ENCODE measurements around the gene TRIM31. TPM values are rescaled to one million over a fixed set of nuclear protein-coding genes. Genes with fewer than 3 reads are reported as not detected.

Gene TRIM31
- total and polyA plus RNA-seq, 2 of the 4 experiments (the other 2 are of a cell fraction) = not detected

GRCh38 chr6:30055513-30055912 is 57.4 kb downstream of the TRIM31 start:
- no peak overlapping the region for H3K9ac ChIP-seq (ENCODE audit: low read depth, low read length)
- H3K9me3 ChIP-seq (ENCODE audit: control insufficient read depth, insufficient read depth, low read length) = no peaks in the 10 kb centered on the region
- H3K18ac ChIP-seq (ENCODE audit: low read depth, low read length) = no peak overlapping the region
- H3K27me3 ChIP-seq (ENCODE audit: control insufficient read depth, insufficient read depth, low read length) = no peaks in the 10 kb centered on the region
- H3K4me3 ChIP-seq (ENCODE audit: insufficient read depth, low read depth, low read length) = no peak overlapping the region
- no peak overlapping the region for H3K56ac ChIP-seq (ENCODE audit: extremely low read depth, insufficient read depth, low read length)
- H3K36me3 ChIP-seq (ENCODE audit: control insufficient read depth, insufficient read depth, low read length) = peaks cover 2% of the 10 kb centered on the region; the same call in 1 of the 2 replicates
- no peak for ATAC-seq (ENCODE audit: low read depth)
- ChIA-PET POLR2A (ENCODE audit: unreplicated experiment) (no interaction called here), CTCF (no interaction called here)
- H4K5ac ChIP-seq (ENCODE audit: low read depth, low read length) = no peak overlapping the region
- dilution Hi-C loops (cut with HindIII; ENCODE audit: low sequenced_read_pairs, unreplicated experiment) = no loop called here
- no peaks in the 10 kb centered on the region; the same call in 1 of the 2 replicates for H3K4me1 ChIP-seq (ENCODE audit: control insufficient read depth, insufficient read depth, low read length)
- H3K79me1 ChIP-seq (ENCODE audit: low read depth in 1 of 2, low read length in 2 of 2) = peaks cover 8 to 9% of the 10 kb centered on the region in 2 experiments
- intact Hi-C loops (cut with micrococcal nuclease) = no loop called here
- H4K8ac ChIP-seq (ENCODE audit: low read depth in 2 of 2, low read length in 2 of 2) = no peak overlapping the region
- H2BK15ac ChIP-seq (ENCODE audit: low read depth, low read length) = no peak overlapping the region
- no peak overlapping the region for H2AK5ac ChIP-seq (ENCODE audit: low read depth, low read length)
- H3K27ac ChIP-seq (ENCODE audit: insufficient read depth, low read length) = no peak overlapping the region
- no peak overlapping the region for H2AK9ac ChIP-seq (replicated peaks; ENCODE audit: low read depth, low read length, poor library complexity)
- TF ChIP-seq SMC3 (IDR thresholded peaks at IDR 0.05; ENCODE audit: low read depth, low read length) = no peak
- TF ChIP-seq CTCF (conservative IDR thresholded peaks at IDR 0.05; ENCODE audit: low read depth, low read length) = no peak
- TF ChIP-seq BHLHE40 (IDR thresholded peaks at IDR 0.05; ENCODE audit: low read depth, low read length) = no peak
- no peak for TF ChIP-seq NFE2L2 (IDR thresholded peaks at IDR 0.05; ENCODE audit: low read depth, low read length)
- no peak for TF ChIP-seq RCOR1 (IDR thresholded peaks at IDR 0.05; ENCODE audit: insufficient replicate concordance, low read length)
- TF ChIP-seq CHD1 (IDR thresholded peaks at IDR 0.05; ENCODE audit: low read depth, low read length) = no peak
- no peak for TF ChIP-seq MAFK (IDR thresholded peaks at IDR 0.05; ENCODE audit: low read depth, low read length)
- TF ChIP-seq POLR2A (IDR thresholded peaks at IDR 0.05; ENCODE audit: low read depth, low read length) = no peak
- no peak for TF ChIP-seq CEBPB (IDR thresholded peaks at IDR 0.05; ENCODE audit: low read depth, low read length)
- TF ChIP-seq ELK1 (IDR thresholded peaks at IDR 0.05; ENCODE audit: borderline replicate concordance, low read depth, low read length) = no peak
- no peak overlapping the region for H3K23ac ChIP-seq (ENCODE audit: low read depth, low read length)
- DNase-seq = no peak
- H3K9me1 ChIP-seq (ENCODE audit: insufficient read depth, low read length) = no peaks in the 10 kb centered on the region
- WGBS, 2 experiments (ENCODE audit: extremely low coverage in 2 of 2, insufficient read length in 1 of 2) = no CpG with 5 or more reads among the region's 1 CpG
- H3K4me2 ChIP-seq (ENCODE audit: low read depth, low read length) = no peak overlapping the region
- H4K91ac ChIP-seq (ENCODE audit: insufficient read depth, low read depth, low read length) = no peak overlapping the region
- in situ Hi-C loops (cut with MboI; ENCODE audit: low sequenced_read_pairs) = no loop called here
- no TSS peak for BruUV-seq (replicated peaks)
- no peak overlapping the region for H2BK120ac ChIP-seq (ENCODE audit: low read depth, low read length)
- no peak overlapping the region for H2AFZ ChIP-seq (replicated peaks; ENCODE audit: low read length, poor library complexity)
- H2BK20ac ChIP-seq (ENCODE audit: low read depth, low read length) = no peak overlapping the region
- H4K20me1 ChIP-seq (ENCODE audit: insufficient read depth, low read length) = no peaks in the 10 kb centered on the region
- H3K4ac ChIP-seq (ENCODE audit: low read depth, low read length) = no peak overlapping the region
- no peak overlapping the region for H2BK5ac ChIP-seq (ENCODE audit: low read depth, low read length, poor library complexity, severe bottlenecking)
- no peak overlapping the region for H3K14ac ChIP-seq (replicated peaks; ENCODE audit: low read depth, low read length)
